AG09309 (cell line): ENCODE data around the gene IL36B.

Experiments
- DNase-seq: peaks from one replicate; pipeline ENCODE4 v3.0.0-alpha.2; 2010; ENCODE audit warnings: low read depth
- H3K4me3 ChIP-seq: 2 replicates; pipeline ENCODE4 v1.5.1; 2011; ENCODE audit warnings: mild to moderate bottlenecking, low read depth, low read length, moderate library complexity; ENCODE audit not compliant: control insufficient read depth
- TF ChIP-seq, protein P1 (sequence below): IDR thresholded peaks from 2 replicates; pipeline ENCODE4 v1.5.1; 2011; ENCODE audit warnings: mild to moderate bottlenecking, low read depth, low read length, inconsistent platforms; ENCODE audit not compliant: insufficient read depth, control insufficient read depth; ENCODE audit errors: missing control alignments

The IL36B gene

GRCh38 chr2:113092864-113093612, 40.4 kb upstream of the IL36B start:
- TF ChIP-seq, protein P1, sequence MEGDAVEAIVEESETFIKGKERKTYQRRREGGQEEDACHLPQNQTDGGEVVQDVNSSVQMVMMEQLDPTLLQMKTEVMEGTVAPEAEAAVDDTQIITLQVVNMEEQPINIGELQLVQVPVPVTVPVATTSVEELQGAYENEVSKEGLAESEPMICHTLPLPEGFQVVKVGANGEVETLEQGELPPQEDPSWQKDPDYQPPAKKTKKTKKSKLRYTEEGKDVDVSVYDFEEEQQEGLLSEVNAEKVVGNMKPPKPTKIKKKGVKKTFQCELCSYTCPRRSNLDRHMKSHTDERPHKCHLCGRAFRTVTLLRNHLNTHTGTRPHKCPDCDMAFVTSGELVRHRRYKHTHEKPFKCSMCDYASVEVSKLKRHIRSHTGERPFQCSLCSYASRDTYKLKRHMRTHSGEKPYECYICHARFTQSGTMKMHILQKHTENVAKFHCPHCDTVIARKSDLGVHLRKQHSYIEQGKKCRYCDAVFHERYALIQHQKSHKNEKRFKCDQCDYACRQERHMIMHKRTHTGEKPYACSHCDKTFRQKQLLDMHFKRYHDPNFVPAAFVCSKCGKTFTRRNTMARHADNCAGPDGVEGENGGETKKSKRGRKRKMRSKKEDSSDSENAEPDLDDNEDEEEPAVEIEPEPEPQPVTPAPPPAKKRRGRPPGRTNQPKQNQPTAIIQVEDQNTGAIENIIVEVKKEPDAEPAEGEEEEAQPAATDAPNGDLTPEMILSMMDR, result no peak
- DNase-seq, result no peak
- no peak overlapping the region for H3K4me3 ChIP-seq

GRCh38 chr2:113091231-113091896, 38.7 kb upstream of the IL36B start:
- no peak overlapping the region for H3K4me3 ChIP-seq
- TF ChIP-seq, protein P1, result no peak
- DNase-seq, result no peak

GRCh38 chr2:113089916-113090315, 37.2 kb upstream of the IL36B start:
- DNase-seq, result no peak
- H3K4me3 ChIP-seq, result no peak overlapping the region
- TF ChIP-seq, protein P1, result no peak

DNA sequence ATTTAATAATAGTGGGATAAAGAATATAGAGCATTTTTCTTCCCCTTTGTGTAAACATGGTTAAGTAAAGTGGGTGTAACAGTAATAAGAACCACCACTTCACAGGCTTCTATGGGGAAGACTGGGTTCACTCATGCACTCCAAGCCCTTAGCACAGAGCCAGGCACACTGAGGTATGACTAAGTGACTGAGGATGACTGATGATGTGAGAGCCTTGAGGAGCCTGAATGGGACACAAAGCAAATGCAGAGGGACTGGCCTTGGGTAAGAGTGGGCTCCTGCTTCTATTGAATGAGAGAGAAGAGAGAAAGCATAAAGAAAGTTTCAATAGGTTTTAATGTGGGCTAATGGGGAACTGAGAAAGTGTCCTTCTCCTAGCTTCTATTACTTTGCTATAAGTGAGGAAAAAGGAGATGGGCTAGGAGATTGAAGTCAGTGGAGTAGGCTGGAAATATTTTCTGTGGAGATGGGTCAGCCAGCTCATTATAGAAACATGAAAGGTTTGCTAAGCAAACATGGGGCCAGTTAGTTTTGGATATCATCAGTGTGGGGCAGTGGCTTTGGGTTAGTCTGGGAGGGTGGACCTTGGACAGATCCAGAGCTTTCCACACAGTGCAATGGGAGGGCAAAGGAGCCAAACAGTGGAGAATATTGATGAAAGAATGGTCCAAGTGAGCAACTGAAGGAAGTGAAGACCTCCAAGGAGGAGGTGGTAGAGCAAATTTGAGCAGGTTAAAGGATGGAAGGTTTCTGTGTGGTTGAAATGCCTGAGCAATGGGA, 35.7 kb upstream of the IL36B start:
- H3K4me3 ChIP-seq, result no peak overlapping the region
- no peak for DNase-seq
- TF ChIP-seq, protein P1, result no peak

GRCh38 chr2:113085542-113085941, 32.9 kb upstream of the IL36B start:
- no peak for DNase-seq

DNA sequence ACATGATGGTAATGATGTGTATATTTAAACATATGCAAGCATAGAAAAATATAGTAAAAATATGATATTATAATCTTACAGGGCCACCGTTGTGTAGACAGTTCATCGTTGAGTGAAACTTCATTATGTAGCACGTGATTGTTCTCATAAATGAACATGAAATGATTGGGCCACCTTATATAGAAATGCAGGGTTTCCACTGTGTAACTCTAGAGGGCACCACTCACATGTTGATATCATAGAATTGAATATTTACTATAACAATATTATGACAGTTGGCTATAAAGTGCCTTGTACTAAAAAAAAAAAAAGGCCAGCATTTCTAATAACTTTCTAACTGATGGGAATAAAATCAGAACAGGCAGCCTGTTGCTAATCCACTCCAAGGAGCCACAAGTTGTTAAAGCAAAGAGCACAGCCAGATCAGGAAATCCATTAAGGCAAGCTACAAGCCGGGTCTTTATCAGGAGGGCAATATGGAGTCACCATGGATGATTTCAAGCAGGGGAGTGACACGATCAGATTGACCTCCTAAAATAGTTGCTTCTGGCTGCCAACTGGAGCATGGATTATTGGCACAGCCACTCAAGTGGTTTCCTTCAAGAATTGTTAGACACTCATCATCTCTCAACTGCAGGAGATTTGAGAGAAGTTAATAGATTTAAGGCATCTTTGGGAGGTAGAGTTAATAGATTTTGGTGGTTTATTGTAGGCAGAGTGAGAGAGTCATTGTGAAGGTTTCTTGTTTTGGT, 31.8 kb upstream of the IL36B start:
- TF ChIP-seq, protein P1, result peak; percentile 44
- no peak for DNase-seq

More at GRCh38 chr2:113085542-113085941, 32.9 kb upstream of the IL36B start:
- TF ChIP-seq, protein P1, result no peak
- no peak overlapping the region for H3K4me3 ChIP-seq

More for the DNA sequence above, 31.8 kb upstream of the IL36B start:
- no peak overlapping the region for H3K4me3 ChIP-seq
